GM18526 (cell line): ENCODE measurements around the gene CLN5.

Experiments
- POLR2A ChIP-seq: IDR thresholded peaks from 3 replicates; pipeline ENCODE4 v1.6.1; 2011; ENCODE audit not compliant: insufficient read length; ENCODE audit errors: extremely low read depth

CLN5 gene

GRCh38 chr13:77031656-77032243 is 39.9 kb downstream of the CLN5 start:
- no peak for TF ChIP-seq POLR2A

GRCh38 chr13:77033717-77034302 is 41.9 kb downstream of the CLN5 start:
- TF ChIP-seq POLR2A = no peak

- TF ChIP-seq POLR2A = no peak
Measured at GRCh38 chr13:77034881-77035280, 43.0 kb downstream of the CLN5 start.

GRCh38 chr13:77036279-77036678 is 44.4 kb downstream of the CLN5 start:
- no peak for TF ChIP-seq POLR2A

GRCh38 chr13:77038907-77039480 is 47.1 kb downstream of the CLN5 start:
- no peak for TF ChIP-seq POLR2A

GRCh38 chr13:77040076-77040475 is 48.2 kb downstream of the CLN5 start:
- no peak for TF ChIP-seq POLR2A

GRCh38 chr13:77040835-77041234 is 49.0 kb downstream of the CLN5 start:
- no peak for TF ChIP-seq POLR2A

- no peak for TF ChIP-seq POLR2A
Measured at GRCh38 chr13:77042566-77043177, 50.8 kb downstream of the CLN5 start.

- TF ChIP-seq POLR2A = no peak
Measured at GRCh38 chr13:77047649-77048343, 55.9 kb downstream of the CLN5 start.

- TF ChIP-seq POLR2A = no peak
Measured at GRCh38 chr13:77048681-77049080, 56.8 kb downstream of the CLN5 start.

GRCh38 chr13:77053192-77053591 is 61.3 kb downstream of the CLN5 start:
- TF ChIP-seq POLR2A = no peak
